SK-N-SH treated with all-trans-retinoic acid at 6 μM for 48 hours (cell line): ENCODE results near the gene RPP25L.
A peak's percentile ranks its signal among the peaks of the same experiment; 100 is the strongest.

ENCODE experiments used
- ATAC-seq: fragments of 200-7000 bp; cut with Tn5 transposase; 3 replicates; pipeline ENCODE4 v1.9.1; 2020; ENCODE audit warnings: mild to moderate bottlenecking, moderate library complexity
- ARNTL ChIP-seq: fragments of 450-650 bp; formaldehyde crosslinking; IDR thresholded peaks from 2 replicates; pipeline ENCODE4 v1.5.0; 2020; ENCODE audit warnings: low read depth, mild to moderate bottlenecking, moderate library complexity, borderline replicate concordance
- BACH2 ChIP-seq: fragments of 250-450 bp; sonication (Bioruptor Pico); IDR thresholded peaks from 2 replicates; pipeline ENCODE4 v1.9.0; 2021; ENCODE audit warnings: mild to moderate bottlenecking, borderline replicate concordance
- CSDC2 ChIP-seq: fragments of 250-450 bp; sonication (Bioruptor Pico); IDR thresholded peaks from 2 replicates; pipeline ENCODE4 v1.5.0; 2020; ENCODE audit warnings: mild to moderate bottlenecking, moderate library complexity
- ESRRG ChIP-seq: fragments of 250-450 bp; sonication (Bioruptor Pico); IDR thresholded peaks from 2 replicates; pipeline ENCODE4 v1.6.1; 2021; ENCODE audit warnings: mild to moderate bottlenecking
- GLIS3 ChIP-seq: fragments of 250-450 bp; sonication (Bioruptor Pico); IDR thresholded peaks from 2 replicates; pipeline ENCODE4 v1.5.0; 2020; ENCODE audit warnings: mild to moderate bottlenecking, moderate library complexity
- ISL1 ChIP-seq: fragments of 250-450 bp; sonication (Bioruptor Pico); IDR thresholded peaks from 2 replicates; pipeline ENCODE4 v2.1.2; 2022; ENCODE audit warnings: mild to moderate bottlenecking, moderate library complexity
- OSR1 ChIP-seq: fragments of 250-450 bp; sonication (Bioruptor Pico); IDR thresholded peaks from 2 replicates; pipeline ENCODE4 v1.8.0; 2022; ENCODE audit warnings: moderate library complexity, mild to moderate bottlenecking, inconsistent platforms
- PPARA ChIP-seq: fragments of 250-450 bp; sonication (Bioruptor Pico); IDR thresholded peaks from 2 replicates; pipeline ENCODE4 v1.5.0; 2020; ENCODE audit warnings: mild to moderate bottlenecking, borderline replicate concordance
- RARB ChIP-seq: fragments of 250-450 bp; sonication (Bioruptor Pico); IDR thresholded peaks from 2 replicates; pipeline ENCODE4 v1.8.0; 2021; ENCODE audit warnings: mild to moderate bottlenecking, moderate library complexity
- SNAI2 ChIP-seq: fragments of 250-450 bp; sonication (Bioruptor Pico); IDR thresholded peaks from 2 replicates; pipeline ENCODE4 v1.5.0; 2020; ENCODE audit warnings: mild to moderate bottlenecking, moderate library complexity
- TCF4 ChIP-seq: fragments of 250-450 bp; sonication (Bioruptor Pico); IDR thresholded peaks from 2 replicates; pipeline ENCODE4 v1.8.0; 2021; ENCODE audit warnings: mild to moderate bottlenecking, moderate library complexity, borderline replicate concordance
- TOX ChIP-seq: fragments of 250-450 bp; sonication (Bioruptor Pico); IDR thresholded peaks from 2 replicates; pipeline ENCODE4 v1.8.0; 2021; ENCODE audit warnings: mild to moderate bottlenecking, moderate library complexity, borderline replicate concordance
- ZFP3 ChIP-seq: fragments of 250-450 bp; sonication (Bioruptor Pico); IDR thresholded peaks from 2 replicates; pipeline ENCODE4 v1.5.0; 2020; ENCODE audit warnings: mild to moderate bottlenecking, moderate library complexity
- ZFP30 ChIP-seq: fragments of 450-650 bp; formaldehyde crosslinking; IDR thresholded peaks from 2 replicates; pipeline ENCODE4 v1.5.0; 2022; ENCODE audit warnings: mild to moderate bottlenecking, moderate library complexity
- ZNF565 ChIP-seq: fragments of 450-650 bp; formaldehyde crosslinking; conservative IDR thresholded peaks from 2 replicates; pipeline ENCODE4 v1.5.0; 2020; ENCODE audit warnings: low read depth, mild to moderate bottlenecking, moderate library complexity
- ZNF70 ChIP-seq: fragments of 450-650 bp; formaldehyde crosslinking; IDR thresholded peaks from 2 replicates; pipeline ENCODE4 v1.5.0; 2020; ENCODE audit warnings: mild to moderate bottlenecking, moderate library complexity
- ZNF8 ChIP-seq: fragments of 450-650 bp; formaldehyde crosslinking; IDR thresholded peaks from 2 replicates; pipeline ENCODE4 v1.5.0; 2020; ENCODE audit warnings: mild to moderate bottlenecking, moderate library complexity
- TF ChIP-seq, protein P1 (sequence below): fragments of 250-450 bp; sonication (Bioruptor Pico); IDR thresholded peaks from 2 replicates; pipeline ENCODE4 v1.5.0; 2020; ENCODE audit warnings: mild to moderate bottlenecking, moderate library complexity
- TF ChIP-seq, protein P2 (sequence below): fragments of 250-450 bp; sonication (Bioruptor Pico); IDR thresholded peaks from 2 replicates; pipeline ENCODE4 v1.8.0; 2020; ENCODE audit warnings: mild to moderate bottlenecking, moderate library complexity, borderline replicate concordance
- TF ChIP-seq, protein P3 (sequence below): fragments of 250-450 bp; sonication (Bioruptor Pico); IDR thresholded peaks from 2 replicates; pipeline ENCODE4 v1.8.0; 2021; ENCODE audit warnings: low read depth, mild to moderate bottlenecking, moderate library complexity, borderline replicate concordance
- TF ChIP-seq, protein P4 (sequence below): fragments of 250-450 bp; sonication (Bioruptor Pico); IDR thresholded peaks from 2 replicates; pipeline ENCODE4 v1.5.1; 2020; ENCODE audit warnings: low read depth, mild to moderate bottlenecking, moderate library complexity
- TF ChIP-seq, protein P5 (sequence below): fragments of 250-450 bp; sonication (Bioruptor Pico); IDR thresholded peaks from 2 replicates; pipeline ENCODE4 v1.5.1; 2021; ENCODE audit warnings: mild to moderate bottlenecking, moderate library complexity

The RPP25L gene

DNA sequence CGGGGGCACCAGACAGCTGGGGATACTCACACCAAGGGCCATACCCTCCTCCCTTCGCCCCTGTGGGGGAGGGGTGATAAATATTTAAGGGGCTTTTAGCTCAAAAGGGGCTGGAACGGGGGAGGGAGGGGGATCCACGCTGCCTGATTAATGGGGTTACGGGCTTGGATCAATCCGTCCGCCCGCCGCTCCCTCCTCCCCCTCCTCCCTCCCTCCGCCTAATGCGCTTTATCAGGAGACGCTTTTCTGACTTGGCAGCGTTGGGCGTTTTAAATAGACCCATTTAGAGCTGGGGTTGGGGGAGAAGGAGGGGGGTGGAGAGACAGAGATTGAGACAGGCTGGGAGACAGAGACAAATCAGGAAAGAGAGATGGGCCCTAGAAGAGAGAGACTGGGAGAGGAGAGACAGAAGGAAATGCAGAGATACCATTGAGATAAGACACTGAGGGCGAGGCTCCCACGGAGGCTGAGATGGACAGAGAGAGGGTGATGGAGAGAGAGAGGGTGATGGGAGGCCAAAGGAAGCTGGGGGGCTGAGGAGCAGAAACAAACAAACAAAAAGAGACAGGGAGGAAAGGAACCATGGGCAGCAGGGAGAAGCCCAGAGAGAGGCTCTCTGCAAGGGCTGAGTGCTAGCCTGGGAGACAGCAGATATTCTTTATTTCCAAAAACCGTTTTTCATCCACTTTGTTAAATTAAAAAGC, 32.6 kb downstream of the RPP25L start:
- no peak; the same call in 2 of the 3 replicates for ATAC-seq
- TF ChIP-seq, protein P1, sequence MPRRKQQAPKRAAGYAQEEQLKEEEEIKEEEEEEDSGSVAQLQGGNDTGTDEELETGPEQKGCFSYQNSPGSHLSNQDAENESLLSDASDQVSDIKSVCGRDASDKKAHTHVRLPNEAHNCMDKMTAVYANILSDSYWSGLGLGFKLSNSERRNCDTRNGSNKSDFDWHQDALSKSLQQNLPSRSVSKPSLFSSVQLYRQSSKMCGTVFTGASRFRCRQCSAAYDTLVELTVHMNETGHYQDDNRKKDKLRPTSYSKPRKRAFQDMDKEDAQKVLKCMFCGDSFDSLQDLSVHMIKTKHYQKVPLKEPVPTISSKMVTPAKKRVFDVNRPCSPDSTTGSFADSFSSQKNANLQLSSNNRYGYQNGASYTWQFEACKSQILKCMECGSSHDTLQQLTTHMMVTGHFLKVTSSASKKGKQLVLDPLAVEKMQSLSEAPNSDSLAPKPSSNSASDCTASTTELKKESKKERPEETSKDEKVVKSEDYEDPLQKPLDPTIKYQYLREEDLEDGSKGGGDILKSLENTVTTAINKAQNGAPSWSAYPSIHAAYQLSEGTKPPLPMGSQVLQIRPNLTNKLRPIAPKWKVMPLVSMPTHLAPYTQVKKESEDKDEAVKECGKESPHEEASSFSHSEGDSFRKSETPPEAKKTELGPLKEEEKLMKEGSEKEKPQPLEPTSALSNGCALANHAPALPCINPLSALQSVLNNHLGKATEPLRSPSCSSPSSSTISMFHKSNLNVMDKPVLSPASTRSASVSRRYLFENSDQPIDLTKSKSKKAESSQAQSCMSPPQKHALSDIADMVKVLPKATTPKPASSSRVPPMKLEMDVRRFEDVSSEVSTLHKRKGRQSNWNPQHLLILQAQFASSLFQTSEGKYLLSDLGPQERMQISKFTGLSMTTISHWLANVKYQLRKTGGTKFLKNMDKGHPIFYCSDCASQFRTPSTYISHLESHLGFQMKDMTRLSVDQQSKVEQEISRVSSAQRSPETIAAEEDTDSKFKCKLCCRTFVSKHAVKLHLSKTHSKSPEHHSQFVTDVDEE (CRISPR knock-in tag) = no peak
- TF ChIP-seq PPARA (CRISPR knock-in tag) = no peak
- TF ChIP-seq CSDC2 (CRISPR knock-in tag) = no peak
- no peak for TF ChIP-seq ZFP30 (CRISPR knock-in tag)
- no peak for TF ChIP-seq BACH2
- TF ChIP-seq TCF4 (CRISPR knock-in tag) = no peak
- no peak for TF ChIP-seq ZNF70 (CRISPR knock-in tag)
- TF ChIP-seq, protein P2, sequence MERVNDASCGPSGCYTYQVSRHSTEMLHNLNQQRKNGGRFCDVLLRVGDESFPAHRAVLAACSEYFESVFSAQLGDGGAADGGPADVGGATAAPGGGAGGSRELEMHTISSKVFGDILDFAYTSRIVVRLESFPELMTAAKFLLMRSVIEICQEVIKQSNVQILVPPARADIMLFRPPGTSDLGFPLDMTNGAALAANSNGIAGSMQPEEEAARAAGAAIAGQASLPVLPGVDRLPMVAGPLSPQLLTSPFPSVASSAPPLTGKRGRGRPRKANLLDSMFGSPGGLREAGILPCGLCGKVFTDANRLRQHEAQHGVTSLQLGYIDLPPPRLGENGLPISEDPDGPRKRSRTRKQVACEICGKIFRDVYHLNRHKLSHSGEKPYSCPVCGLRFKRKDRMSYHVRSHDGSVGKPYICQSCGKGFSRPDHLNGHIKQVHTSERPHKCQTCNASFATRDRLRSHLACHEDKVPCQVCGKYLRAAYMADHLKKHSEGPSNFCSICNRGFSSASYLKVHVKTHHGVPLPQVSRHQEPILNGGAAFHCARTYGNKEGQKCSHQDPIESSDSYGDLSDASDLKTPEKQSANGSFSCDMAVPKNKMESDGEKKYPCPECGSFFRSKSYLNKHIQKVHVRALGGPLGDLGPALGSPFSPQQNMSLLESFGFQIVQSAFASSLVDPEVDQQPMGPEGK = no peak
- no peak for TF ChIP-seq OSR1 (CRISPR knock-in tag)
- no peak for TF ChIP-seq ESRRG (CRISPR knock-in tag)
- TF ChIP-seq RARB (CRISPR knock-in tag) = no peak
- no peak for TF ChIP-seq ISL1 (CRISPR knock-in tag)
- no peak for TF ChIP-seq GLIS3
- TF ChIP-seq, protein P3, sequence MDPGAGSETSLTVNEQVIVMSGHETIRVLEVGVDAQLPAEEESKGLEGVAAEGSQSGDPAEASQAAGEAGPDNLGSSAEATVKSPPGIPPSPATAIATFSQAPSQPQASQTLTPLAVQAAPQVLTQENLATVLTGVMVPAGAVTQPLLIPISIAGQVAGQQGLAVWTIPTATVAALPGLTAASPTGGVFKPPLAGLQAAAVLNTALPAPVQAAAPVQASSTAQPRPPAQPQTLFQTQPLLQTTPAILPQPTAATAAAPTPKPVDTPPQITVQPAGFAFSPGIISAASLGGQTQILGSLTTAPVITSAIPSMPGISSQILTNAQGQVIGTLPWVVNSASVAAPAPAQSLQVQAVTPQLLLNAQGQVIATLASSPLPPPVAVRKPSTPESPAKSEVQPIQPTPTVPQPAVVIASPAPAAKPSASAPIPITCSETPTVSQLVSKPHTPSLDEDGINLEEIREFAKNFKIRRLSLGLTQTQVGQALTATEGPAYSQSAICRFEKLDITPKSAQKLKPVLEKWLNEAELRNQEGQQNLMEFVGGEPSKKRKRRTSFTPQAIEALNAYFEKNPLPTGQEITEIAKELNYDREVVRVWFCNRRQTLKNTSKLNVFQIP (CRISPR knock-in tag) = no peak
- no peak for TF ChIP-seq ZNF565 (CRISPR knock-in tag)
- no peak for TF ChIP-seq ARNTL (CRISPR knock-in tag)
- TF ChIP-seq, protein P4, sequence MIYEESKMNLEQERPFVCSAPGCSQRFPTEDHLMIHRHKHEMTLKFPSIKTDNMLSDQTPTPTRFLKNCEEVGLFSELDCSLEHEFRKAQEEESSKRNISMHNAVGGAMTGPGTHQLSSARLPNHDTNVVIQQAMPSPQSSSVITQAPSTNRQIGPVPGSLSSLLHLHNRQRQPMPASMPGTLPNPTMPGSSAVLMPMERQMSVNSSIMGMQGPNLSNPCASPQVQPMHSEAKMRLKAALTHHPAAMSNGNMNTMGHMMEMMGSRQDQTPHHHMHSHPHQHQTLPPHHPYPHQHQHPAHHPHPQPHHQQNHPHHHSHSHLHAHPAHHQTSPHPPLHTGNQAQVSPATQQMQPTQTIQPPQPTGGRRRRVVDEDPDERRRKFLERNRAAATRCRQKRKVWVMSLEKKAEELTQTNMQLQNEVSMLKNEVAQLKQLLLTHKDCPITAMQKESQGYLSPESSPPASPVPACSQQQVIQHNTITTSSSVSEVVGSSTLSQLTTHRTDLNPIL (CRISPR knock-in tag) = no peak
- TF ChIP-seq ZFP3 = no peak
- no peak for TF ChIP-seq ZNF8 (CRISPR knock-in tag)
- no peak for TF ChIP-seq TOX (CRISPR knock-in tag)

DNA sequence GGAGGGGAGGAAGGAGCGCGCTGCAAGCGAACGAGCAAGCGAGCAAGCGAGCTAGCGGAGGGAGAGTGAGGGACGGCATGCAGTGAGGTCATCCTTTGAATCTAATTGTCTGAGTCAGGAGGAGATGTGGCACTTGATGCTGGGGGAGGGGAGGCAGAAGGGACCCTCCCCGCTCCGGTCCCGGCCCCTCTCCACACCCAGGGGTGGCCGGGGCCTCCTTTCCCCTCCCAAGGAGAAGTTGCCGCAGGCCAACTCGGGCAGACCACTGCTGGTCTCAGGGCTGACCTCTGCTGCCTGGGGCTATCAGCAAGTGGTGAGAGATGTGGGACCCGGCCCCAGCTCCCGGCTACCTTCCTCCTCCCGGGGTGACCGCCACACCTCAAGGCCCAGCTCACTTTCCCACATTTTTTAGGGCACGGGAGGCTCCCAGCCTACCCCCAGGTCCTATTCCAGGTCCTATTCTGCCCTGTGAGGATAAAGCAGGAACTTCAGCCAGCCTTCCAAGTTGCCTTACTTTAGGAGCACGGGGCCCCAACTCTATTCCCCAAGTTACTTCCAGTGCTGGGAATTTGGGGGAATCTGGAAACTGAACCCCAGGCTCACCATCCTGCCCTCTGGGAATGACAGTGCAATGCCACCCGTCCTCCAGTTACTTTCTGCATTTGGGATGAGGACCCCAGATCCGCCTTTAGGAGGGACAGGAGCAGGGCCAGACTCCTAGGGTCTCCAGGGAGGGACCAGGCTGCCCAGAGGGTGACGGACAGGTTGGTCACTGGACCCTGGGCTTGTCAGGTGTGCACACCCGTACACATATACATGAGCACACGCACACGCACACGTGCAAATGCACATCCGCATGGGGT, 33.4 kb downstream of the RPP25L start:
- peak; percentile 82 for ATAC-seq
- TF ChIP-seq ZFP30 (CRISPR knock-in tag) (no peak), ISL1 (CRISPR knock-in tag) (no peak), GLIS3 (no peak), ZNF565 (CRISPR knock-in tag) (no peak), SNAI2 (CRISPR knock-in tag) (no peak), ESRRG (CRISPR knock-in tag) (no peak), CSDC2 (CRISPR knock-in tag) (no peak), RARB (CRISPR knock-in tag) (no peak), ZNF70 (CRISPR knock-in tag) (no peak)
- TF ChIP-seq, protein P5, sequence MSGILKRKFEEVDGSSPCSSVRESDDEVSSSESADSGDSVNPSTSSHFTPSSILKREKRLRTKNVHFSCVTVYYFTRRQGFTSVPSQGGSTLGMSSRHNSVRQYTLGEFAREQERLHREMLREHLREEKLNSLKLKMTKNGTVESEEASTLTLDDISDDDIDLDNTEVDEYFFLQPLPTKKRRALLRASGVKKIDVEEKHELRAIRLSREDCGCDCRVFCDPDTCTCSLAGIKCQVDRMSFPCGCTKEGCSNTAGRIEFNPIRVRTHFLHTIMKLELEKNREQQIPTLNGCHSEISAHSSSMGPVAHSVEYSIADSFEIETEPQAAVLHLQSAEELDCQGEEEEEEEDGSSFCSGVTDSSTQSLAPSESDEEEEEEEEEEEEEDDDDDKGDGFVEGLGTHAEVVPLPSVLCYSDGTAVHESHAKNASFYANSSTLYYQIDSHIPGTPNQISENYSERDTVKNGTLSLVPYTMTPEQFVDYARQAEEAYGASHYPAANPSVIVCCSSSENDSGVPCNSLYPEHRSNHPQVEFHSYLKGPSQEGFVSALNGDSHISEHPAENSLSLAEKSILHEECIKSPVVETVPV = no peak
- TF ChIP-seq, protein P3 (CRISPR knock-in tag) = no peak
- TF ChIP-seq, protein P2 = no peak
- TF ChIP-seq, protein P4 (CRISPR knock-in tag) = 0 out of 2 replicates have a peak, but pooled peaks have one; percentile 34
